ENCODE results near the gene RNF126. TPM values are rescaled to one million over a fixed set of nuclear protein-coding genes. Genes with fewer than 3 reads are reported as not detected.
"Not testable (repeated sequence)": the region's sequence is repeated elsewhere in the genome, so short reads cannot be mapped to it uniquely, and the experiment has no call there.

RNF126 gene
- polyA plus RNA-seq, 1 experiment = 2.7 TPM

DNA sequence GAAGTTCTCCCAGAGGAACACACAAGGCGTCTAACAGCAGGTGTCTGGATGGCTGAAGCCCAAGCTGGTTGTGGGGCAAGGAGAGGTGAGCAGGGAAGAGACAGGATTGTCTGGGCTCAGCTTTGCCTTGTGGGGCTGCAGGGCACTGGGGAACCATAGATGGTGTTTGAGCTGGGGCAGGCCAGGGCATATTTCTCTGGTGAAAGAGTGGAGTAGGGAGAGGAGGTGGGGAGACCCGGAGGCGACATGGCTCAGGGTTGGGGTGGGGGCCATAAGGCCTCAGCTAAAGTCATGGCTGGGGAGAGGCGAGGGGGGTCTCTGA lies 40.3 kb upstream of the RNF126 start:
- CTCF ChIA-PET = interaction anchor here (0.6 to 1.1 kb wide), 2 partner anchors 19 to 162 kb away, joined by 3 read pairs; no protein-coding TSS in a partner anchor
- no peak overlapping the region for H3K4me3 ChIP-seq (ENCODE audit: low read depth, low read length)
- H3K27me3 ChIP-seq (ENCODE audit: control insufficient read depth, insufficient read depth, low read length) = peaks cover 5% of the 10 kb centered on the region
- POLR2A ChIA-PET = no interaction called here
- no peaks in the 10 kb centered on the region for H3K36me3 ChIP-seq (ENCODE audit: control insufficient read depth, insufficient read depth, low read length)
- no peak for DNase-seq (ENCODE audit: low read depth)
- TF ChIP-seq, protein P1, sequence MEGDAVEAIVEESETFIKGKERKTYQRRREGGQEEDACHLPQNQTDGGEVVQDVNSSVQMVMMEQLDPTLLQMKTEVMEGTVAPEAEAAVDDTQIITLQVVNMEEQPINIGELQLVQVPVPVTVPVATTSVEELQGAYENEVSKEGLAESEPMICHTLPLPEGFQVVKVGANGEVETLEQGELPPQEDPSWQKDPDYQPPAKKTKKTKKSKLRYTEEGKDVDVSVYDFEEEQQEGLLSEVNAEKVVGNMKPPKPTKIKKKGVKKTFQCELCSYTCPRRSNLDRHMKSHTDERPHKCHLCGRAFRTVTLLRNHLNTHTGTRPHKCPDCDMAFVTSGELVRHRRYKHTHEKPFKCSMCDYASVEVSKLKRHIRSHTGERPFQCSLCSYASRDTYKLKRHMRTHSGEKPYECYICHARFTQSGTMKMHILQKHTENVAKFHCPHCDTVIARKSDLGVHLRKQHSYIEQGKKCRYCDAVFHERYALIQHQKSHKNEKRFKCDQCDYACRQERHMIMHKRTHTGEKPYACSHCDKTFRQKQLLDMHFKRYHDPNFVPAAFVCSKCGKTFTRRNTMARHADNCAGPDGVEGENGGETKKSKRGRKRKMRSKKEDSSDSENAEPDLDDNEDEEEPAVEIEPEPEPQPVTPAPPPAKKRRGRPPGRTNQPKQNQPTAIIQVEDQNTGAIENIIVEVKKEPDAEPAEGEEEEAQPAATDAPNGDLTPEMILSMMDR (IDR thresholded peaks at IDR 0.05; ENCODE audit: insufficient read depth, low read depth, low read length) = no peak

- H3K36me3 ChIP-seq (ENCODE audit: control insufficient read depth, insufficient read depth, low read length); H3K4me3 ChIP-seq (ENCODE audit: low read depth, low read length); POLR2A ChIA-PET; H3K27me3 ChIP-seq (ENCODE audit: control insufficient read depth, insufficient read depth, low read length); DNase-seq (ENCODE audit: low read depth): not testable (repeated sequence)
- CTCF ChIA-PET = interaction anchor here (0.6 to 1.1 kb wide), 3 partner anchors 20 to 163 kb away, joined by 3 read pairs; no protein-coding TSS in a partner anchor
These were observed 39.8 kb upstream of the RNF126 start for GRCh38 chr19:702847-703246.

- DNase-seq (ENCODE audit: low read depth); H3K4me3 ChIP-seq (ENCODE audit: low read depth, low read length); H3K36me3 ChIP-seq (ENCODE audit: control insufficient read depth, insufficient read depth, low read length); POLR2A ChIA-PET; H3K27me3 ChIP-seq (ENCODE audit: control insufficient read depth, insufficient read depth, low read length): not testable (repeated sequence)
- CTCF ChIA-PET = interaction anchor here (0.6 to 2.1 kb wide), 4 partner anchors 8 to 39 kb away, joined by 3 to 8 read pairs (median 3); no protein-coding TSS in a partner anchor
These were observed 36.9 kb upstream of the RNF126 start for GRCh38 chr19:699885-700284.

GRCh38 chr19:698529-698928 lies 35.5 kb upstream of the RNF126 start:
- CTCF ChIA-PET = interaction anchor here (2.1 kb wide), 1 partner anchor 9 kb away, joined by 8 read pairs; no protein-coding TSS in a partner anchor
- H3K4me3 ChIP-seq (ENCODE audit: low read depth, low read length); DNase-seq (ENCODE audit: low read depth); H3K36me3 ChIP-seq (ENCODE audit: control insufficient read depth, insufficient read depth, low read length); H3K27me3 ChIP-seq (ENCODE audit: control insufficient read depth, insufficient read depth, low read length); POLR2A ChIA-PET: not testable (repeated sequence)

GRCh38 chr19:695352-695949 lies 32.4 kb upstream of the RNF126 start, which contains the start of gene PRSS57:
PRSS57 (minus strand) TSS chr19:695452; CDS start chr19:695430, 22 bp downstream.
- TF ChIP-seq, protein P1 (IDR thresholded peaks at IDR 0.05; ENCODE audit: insufficient read depth, low read depth, low read length) = no peak
- CTCF ChIA-PET = no interaction called here
- no peak within 1 kb of the TSS for H3K4me3 ChIP-seq (ENCODE audit: low read depth, low read length)
- H3K27me3 ChIP-seq (ENCODE audit: control insufficient read depth, insufficient read depth, low read length) = peaks cover 4% of the 10 kb centered on the region
- no peak for DNase-seq (ENCODE audit: low read depth)
- POLR2A ChIA-PET = interaction anchor here (0.6 kb wide), 1 partner anchor 19 kb away, joined by 3 read pairs; no protein-coding TSS in a partner anchor
- H3K36me3 ChIP-seq (ENCODE audit: control insufficient read depth, insufficient read depth, low read length) = no peaks in the 10 kb centered on the region

- H3K27me3 ChIP-seq (ENCODE audit: control insufficient read depth, insufficient read depth, low read length) = peaks cover 4% of the 10 kb centered on the region
- H3K36me3 ChIP-seq (ENCODE audit: control insufficient read depth, insufficient read depth, low read length) = no peaks in the 10 kb centered on the region
- ChIA-PET POLR2A (interaction anchor here (0.6 kb wide), 1 partner anchor 18 kb away, joined by 3 read pairs; no protein-coding TSS in a partner anchor), CTCF (no interaction called here)
- no peak for DNase-seq (ENCODE audit: low read depth)
- no peak overlapping the region for H3K4me3 ChIP-seq (ENCODE audit: low read depth, low read length)
- TF ChIP-seq, protein P1 (IDR thresholded peaks at IDR 0.05; ENCODE audit: insufficient read depth, low read depth, low read length) = no peak
These were observed 31.7 kb upstream of the RNF126 start for GRCh38 chr19:694481-695351.

Measured in BJ (cell line).